ENCODE data around the gene CCSAP.

GRCh38 chr1:229352975-229353374, 10.1 kb upstream of the CCSAP start:
- TF ChIP-seq CTCF (IDR thresholded peaks at IDR 0.05 in 4 of 5, conservative IDR thresholded peaks at IDR 0.05 in 1 of 5) = no peak
- no peak for TF ChIP-seq POLR2A (IDR thresholded peaks at IDR 0.05)

All from gastrocnemius medialis (tissue), 4 donors.